ENCODE data around the gene PLCB1.

PLCB1 gene

DNA sequence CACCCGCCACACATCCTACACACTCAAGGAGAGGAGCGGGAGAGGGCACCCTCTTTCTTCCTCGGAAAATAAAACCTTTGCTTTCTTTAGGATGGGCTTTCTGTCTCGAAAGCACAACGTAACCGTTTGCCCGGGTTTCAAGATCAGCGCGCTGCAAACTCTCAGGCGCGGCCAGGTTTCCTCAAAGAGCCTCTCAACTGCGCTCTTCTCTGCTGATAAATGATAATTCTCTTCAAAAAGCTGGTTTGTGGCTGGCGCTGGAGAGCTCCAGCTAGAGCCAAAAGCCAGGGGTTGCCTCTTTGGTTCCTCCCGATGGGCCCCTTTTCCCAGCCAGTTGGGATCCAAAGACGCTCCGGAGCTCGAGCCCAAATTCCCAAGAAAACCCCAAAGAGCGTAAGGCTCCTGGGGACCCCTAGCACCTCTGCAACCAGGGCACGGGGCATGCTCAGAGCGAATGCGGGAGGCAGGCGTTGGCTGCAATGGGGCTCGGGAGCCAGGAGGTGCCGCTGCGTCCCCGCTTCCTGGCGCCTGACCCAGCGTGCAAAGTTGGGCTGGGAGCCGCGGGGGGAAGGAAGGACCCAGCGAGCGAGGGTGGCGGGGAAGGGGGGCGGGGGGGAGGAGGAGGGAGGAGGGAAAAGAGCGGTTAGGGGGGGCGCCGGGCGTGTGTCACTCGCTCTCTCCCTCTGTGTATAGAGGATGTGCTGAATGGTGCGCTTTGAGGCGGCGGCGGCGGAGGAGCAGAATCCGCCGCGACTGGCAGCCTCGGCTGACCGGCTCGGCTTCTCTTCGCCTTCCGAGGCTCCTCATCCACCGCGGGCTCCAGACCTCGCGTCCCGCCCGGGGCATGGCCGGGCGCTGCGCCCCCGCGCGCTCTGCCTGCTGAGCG, at the start of gene PLCB1:
Gene PLCB1 (plus strand): TSS at position 669 of the 886 bp plus-strand sequence. CDS start 386 bp downstream, outside the sequence.
- peak within 1 kb of the TSS; percentile 59 for H3K27ac ChIP-seq
- TF ChIP-seq, protein P1, sequence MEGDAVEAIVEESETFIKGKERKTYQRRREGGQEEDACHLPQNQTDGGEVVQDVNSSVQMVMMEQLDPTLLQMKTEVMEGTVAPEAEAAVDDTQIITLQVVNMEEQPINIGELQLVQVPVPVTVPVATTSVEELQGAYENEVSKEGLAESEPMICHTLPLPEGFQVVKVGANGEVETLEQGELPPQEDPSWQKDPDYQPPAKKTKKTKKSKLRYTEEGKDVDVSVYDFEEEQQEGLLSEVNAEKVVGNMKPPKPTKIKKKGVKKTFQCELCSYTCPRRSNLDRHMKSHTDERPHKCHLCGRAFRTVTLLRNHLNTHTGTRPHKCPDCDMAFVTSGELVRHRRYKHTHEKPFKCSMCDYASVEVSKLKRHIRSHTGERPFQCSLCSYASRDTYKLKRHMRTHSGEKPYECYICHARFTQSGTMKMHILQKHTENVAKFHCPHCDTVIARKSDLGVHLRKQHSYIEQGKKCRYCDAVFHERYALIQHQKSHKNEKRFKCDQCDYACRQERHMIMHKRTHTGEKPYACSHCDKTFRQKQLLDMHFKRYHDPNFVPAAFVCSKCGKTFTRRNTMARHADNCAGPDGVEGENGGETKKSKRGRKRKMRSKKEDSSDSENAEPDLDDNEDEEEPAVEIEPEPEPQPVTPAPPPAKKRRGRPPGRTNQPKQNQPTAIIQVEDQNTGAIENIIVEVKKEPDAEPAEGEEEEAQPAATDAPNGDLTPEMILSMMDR (conservative IDR thresholded peaks at IDR 0.05): peak; percentile 93
- no peak for TF ChIP-seq ZFX (IDR thresholded peaks at IDR 0.05)

GRCh38 chr20:8082989-8083388, 49.1 kb upstream of the PLCB1 start:
- H3K27ac ChIP-seq: no peak overlapping the region
- no peak for TF ChIP-seq ZFX (IDR thresholded peaks at IDR 0.05)
- TF ChIP-seq, protein P1 (conservative IDR thresholded peaks at IDR 0.05): no peak

GRCh38 chr20:8089668-8090067, 42.4 kb upstream of the PLCB1 start:
- no peak overlapping the region for H3K27ac ChIP-seq
- no peak for TF ChIP-seq ZFX (IDR thresholded peaks at IDR 0.05)
- TF ChIP-seq, protein P1 (conservative IDR thresholded peaks at IDR 0.05): no peak

- TF ChIP-seq, protein P1 (conservative IDR thresholded peaks at IDR 0.05): no peak
- TF ChIP-seq ZFX (IDR thresholded peaks at IDR 0.05): no peak
These were observed 37.6 kb upstream of the PLCB1 start for GRCh38 chr20:8094415-8094818.

DNA sequence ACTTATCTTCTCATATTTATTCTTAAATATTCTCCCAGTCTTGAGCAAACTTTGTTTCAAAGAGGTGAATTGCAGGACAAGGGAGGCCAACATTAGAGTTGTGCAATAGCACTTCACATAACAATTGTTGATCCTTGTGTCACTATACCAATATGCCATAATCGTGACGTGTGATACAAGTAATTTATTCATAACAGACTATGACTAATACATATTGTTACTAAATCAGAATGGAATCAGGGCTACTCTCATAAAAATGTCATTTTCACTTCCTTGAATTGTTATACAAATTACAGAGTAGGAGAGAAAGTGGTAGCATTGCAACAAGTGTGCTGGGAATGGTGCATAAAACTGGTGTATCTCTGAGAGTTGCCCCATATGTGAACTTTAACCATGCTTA, 37.2 kb upstream of the PLCB1 start:
- no peak overlapping the region for H3K27ac ChIP-seq
- TF ChIP-seq, protein P1 (conservative IDR thresholded peaks at IDR 0.05): no peak
- no peak for TF ChIP-seq ZFX (IDR thresholded peaks at IDR 0.05)

More at GRCh38 chr20:8094415-8094818, 37.6 kb upstream of the PLCB1 start:
- H3K27ac ChIP-seq: no peak overlapping the region

- TF ChIP-seq, protein P1 (conservative IDR thresholded peaks at IDR 0.05): no peak
- peak overlapping the region; percentile 59; the same call in 1 of the 2 replicates for H3K27ac ChIP-seq
These were observed 36.2 kb upstream of the PLCB1 start for GRCh38 chr20:8095648-8096572.
